ENCODE data around the gene PELI2.

DNA sequence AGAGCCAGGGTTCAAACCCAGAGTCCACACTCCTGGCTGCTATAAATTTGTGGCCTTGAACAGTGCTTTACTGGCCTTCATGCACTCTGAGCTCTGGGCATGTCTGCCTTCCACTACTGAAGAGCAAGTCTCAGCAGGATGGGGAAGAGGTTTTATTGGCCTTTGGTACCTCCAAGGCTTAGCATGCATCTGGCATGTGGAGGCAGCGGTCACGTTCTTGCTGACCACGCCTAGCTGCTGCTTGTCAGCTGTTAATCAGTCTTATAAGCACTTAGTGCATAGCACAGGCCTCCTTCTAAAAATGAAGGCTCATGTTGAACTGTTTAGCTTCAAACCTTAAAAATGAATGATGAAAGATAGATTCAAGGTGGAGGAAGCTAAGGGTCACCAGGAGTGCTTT is 177.5 kb downstream of the PELI2 start:
- no peak for TF ChIP-seq POLR2AphosphoS5 (IDR thresholded peaks at IDR 0.05; ENCODE audit: low read depth, low read length)
- no peak for TF ChIP-seq POLR2A (IDR thresholded peaks at IDR 0.05; ENCODE audit: low read depth, low read length)
- no peak for TF ChIP-seq TAF1 (IDR thresholded peaks at IDR 0.05; ENCODE audit: borderline replicate concordance, low read depth, low read length)
